Measurements from ENCODE around the gene GNA12. TPM values are rescaled to one million over a fixed set of nuclear protein-coding genes. Genes with fewer than 3 reads are reported as not detected.
A peak's percentile ranks its signal among the peaks of the same experiment; 100 is the strongest.

Gene GNA12
- total and polyA plus RNA-seq, 12 donors = 8.2 to 65.1 (median 42.9) TPM

DNA sequence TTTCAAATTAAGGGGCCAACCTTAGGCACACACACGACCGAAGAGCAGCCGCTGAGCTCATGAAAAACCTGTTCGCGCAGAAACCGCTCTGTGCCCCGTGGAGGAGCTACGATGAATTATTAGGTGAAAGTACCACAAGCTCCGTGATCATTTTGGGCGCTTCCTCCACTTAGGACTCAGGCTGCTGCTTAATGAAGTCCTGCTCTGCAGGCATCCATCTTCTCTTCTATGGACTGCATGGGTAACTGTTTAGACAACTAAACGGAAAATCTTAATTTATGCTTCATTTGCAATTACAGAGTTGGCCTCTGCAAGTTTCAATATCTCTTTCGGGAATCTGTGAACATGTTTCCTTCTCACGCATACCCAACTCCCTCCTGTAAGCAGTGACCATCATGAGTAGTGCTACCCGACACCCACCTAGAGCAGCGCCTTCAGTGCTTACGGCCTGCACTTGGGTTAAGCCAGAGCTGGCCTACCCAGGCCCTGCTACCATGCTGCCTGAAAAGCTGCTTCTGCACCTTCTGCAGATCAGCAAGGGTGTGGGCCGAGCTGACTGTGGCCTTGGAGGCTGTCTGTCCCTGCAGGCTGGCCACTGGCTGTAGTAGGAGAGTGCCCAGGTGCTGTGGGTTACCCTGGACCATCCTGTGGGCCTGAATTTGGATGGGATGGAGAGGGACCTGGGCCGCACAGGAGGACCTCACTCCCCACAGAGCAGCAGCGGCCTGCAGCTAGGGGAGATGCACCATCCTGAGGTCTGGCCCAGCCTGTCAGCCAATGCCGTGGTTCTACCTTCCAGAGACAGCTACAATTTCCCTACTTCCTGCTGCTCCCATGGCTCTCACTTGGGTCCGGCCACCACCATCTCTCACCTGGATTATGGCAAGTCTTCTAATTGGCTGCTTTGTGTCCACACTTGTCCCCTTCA lies 36.0 kb downstream of the GNA12 start:
- TF ChIP-seq CTCF (IDR thresholded peaks at IDR 0.05) (no peak), POLR2A (IDR thresholded peaks at IDR 0.05) (no peak)
- intact Hi-C loops (cut with DNase I) = no loop called here
- Histone ChIP-seq H3K4me1 (replicated peaks in 1 of 2) (peaks cover 0 to 63% of the 10 kb centered on the region in 2 donors), H3K27me3 (no peaks in the 10 kb centered on the region), H3K4me3 (no peak overlapping the region), H3K9me3 (replicated peaks in 1 of 3) (no peaks in the 10 kb centered on the region), H3K27ac (peak overlapping the region in 2 of 5 donors; percentile 4 to 55), H3K36me3 (replicated peaks in 1 of 2) (no peaks in the 10 kb centered on the region)
- WGBS, 4 donors = 78 to 93% (median 81%) methylated on average over 19 to 21 of the region's 21 CpGs
- peak in 2 of 7 donors; percentile 22 to 60 for DNase-seq

DNA sequence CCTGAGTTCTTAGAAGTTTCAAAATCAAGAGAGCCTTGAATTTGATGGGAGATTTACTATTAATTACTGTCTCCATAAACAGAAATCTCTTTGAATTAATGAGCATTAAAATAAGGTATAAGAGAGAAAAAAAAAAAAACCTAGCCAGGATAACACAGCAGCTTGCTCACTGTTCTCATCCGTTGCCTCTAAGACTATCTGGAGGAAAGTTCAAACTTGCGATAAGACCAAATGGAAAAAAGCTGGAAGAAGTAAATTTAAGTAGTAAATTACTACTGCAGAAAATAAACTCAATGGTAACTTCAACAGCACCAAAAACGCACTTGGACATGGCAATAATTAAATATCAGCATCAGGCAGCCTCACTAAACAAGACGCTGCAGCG lies 36.7 kb downstream of the GNA12 start:
- H3K4me1 ChIP-seq (replicated peaks in 1 of 2) = peaks cover 4 to 70% of the 10 kb centered on the region in 2 donors
- TF ChIP-seq POLR2A (IDR thresholded peaks at IDR 0.05) (no peak), CTCF (IDR thresholded peaks at IDR 0.05) (no peak)
- H3K27me3 ChIP-seq = no peaks in the 10 kb centered on the region
- intact Hi-C loops (cut with DNase I) = no loop called here
- peak overlapping the region in 1 of 5 donors; percentile 55 for H3K27ac ChIP-seq
- WGBS, 4 donors = 64 to 82% (median 72%) methylated on average over 5 of the region's 5 CpGs
- DNase-seq = no peak
- H3K4me3 ChIP-seq = no peak overlapping the region
- no peaks in the 10 kb centered on the region for H3K36me3 ChIP-seq (replicated peaks in 1 of 2)
- no peaks in the 10 kb centered on the region for H3K9me3 ChIP-seq (replicated peaks in 1 of 3)

DNA sequence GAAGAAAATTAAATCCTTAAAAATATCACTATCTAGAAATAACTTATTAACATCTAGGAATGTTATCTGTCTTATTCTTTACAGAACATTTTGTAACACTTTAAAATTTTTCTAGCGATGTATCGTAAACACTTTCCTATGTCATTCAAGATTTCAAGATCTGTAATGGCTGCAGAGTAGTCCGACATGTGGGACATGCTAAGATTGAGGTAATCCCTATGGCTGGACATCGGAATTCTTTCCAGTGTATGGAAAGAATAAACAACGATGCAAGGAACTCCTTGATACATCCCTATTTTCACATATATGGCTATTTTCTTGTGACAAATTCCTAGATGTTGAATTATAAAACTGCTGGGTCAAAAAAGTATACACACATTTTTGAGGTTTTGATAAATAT lies 37.5 kb downstream of the GNA12 start:
- Histone ChIP-seq H3K4me1 (replicated peaks in 1 of 2) (peaks cover 12 to 74% of the 10 kb centered on the region in 2 donors), H3K4me3 (no peak overlapping the region), H3K27ac (no peak overlapping the region), H3K36me3 (replicated peaks in 1 of 2) (no peaks in the 10 kb centered on the region), H3K9me3 (replicated peaks in 1 of 3) (no peaks in the 10 kb centered on the region), H3K27me3 (no peaks in the 10 kb centered on the region)
- TF ChIP-seq CTCF (IDR thresholded peaks at IDR 0.05) (no peak), POLR2A (IDR thresholded peaks at IDR 0.05) (no peak)
- DNase-seq = no peak
- 93 to 99% (median 96%) methylated on average over 5 of the region's 5 CpGs for WGBS, 4 donors
- intact Hi-C loops (cut with DNase I) = no loop called here

DNA sequence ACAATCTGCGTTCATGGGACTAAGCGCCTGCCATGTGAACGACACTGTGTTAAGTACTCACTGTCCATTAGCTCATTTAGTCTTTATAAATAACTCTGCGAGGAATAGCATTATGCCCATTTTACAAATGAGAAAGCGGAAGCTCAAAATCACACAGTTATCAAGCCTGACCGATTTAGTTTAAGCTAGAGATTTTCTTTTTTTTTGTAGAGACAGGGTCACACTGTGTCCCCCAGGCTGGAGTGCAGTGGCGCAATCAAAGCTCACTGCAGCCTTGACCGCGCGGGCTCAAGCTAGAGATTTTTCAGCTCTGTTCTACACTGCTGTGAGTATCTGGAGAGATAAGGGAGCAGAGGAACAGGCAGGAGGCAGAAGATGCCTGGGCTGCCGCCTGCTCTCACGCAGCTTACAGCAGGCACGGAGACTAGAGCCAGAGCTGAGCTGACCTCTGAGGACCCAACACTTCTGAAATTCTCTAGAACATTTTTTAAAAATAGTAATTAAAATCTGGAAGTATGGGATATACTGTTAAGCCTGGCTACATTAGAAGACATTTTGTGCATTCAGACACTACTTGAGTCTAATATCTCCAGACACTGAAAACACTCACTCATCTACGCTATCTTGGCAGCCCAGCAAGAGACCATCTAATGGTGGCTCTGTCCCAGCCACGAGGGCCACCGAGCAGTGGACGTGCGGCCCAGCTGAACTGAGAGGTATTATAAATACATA lies 38.7 kb downstream of the GNA12 start:
- 44 to 55% (median 49%) methylated on average over 18 of the region's 18 CpGs for WGBS, 4 donors
- H3K9me3 ChIP-seq (replicated peaks in 1 of 3) = no peaks in the 10 kb centered on the region
- no peaks in the 10 kb centered on the region for H3K36me3 ChIP-seq (replicated peaks in 1 of 2)
- peak in 1 of 2 donors; percentile 75 for TF ChIP-seq POLR2A (IDR thresholded peaks at IDR 0.05)
- TF ChIP-seq CTCF (IDR thresholded peaks at IDR 0.05) = no peak
- DNase-seq = peak; percentile 62 to 89 (median 85)
- intact Hi-C loops (cut with DNase I) = no loop called here
- H3K4me1 ChIP-seq (replicated peaks in 1 of 2) = peaks cover 18 to 69% of the 10 kb centered on the region in 2 donors
- no peaks in the 10 kb centered on the region for H3K27me3 ChIP-seq
- no peak overlapping the region for H3K4me3 ChIP-seq
- H3K27ac ChIP-seq = peak overlapping the region; percentile 44 to 78 (median 66)

All from adrenal gland (tissue), 12 donors.